Muscle of leg (tissue), 11 donors: ENCODE results near the gene PCDHB1. TPM values are rescaled to one million over a fixed set of nuclear protein-coding genes. Genes with fewer than 3 reads are reported as not detected.
A peak's percentile ranks its signal among the peaks of the same experiment; 100 is the strongest.
"Not testable (repeated sequence)": the region's sequence is repeated elsewhere in the genome, so short reads cannot be mapped to it uniquely, and the experiment has no call there.

Experiments used
- DNase-seq: peaks from one replicate; pipeline ENCODE4 v3.0.0; 2013
- H3K27ac ChIP-seq: one replicate; pipeline ENCODE4 v1.5.1; 2013; ENCODE audit warnings: mild to moderate bottlenecking, low read length, control low read depth
- H3K27me3 ChIP-seq: one replicate; pipeline ENCODE4 v1.6.1; 2013; ENCODE audit warnings: low read length; ENCODE audit not compliant: control insufficient read depth, insufficient read depth
- H3K36me3 ChIP-seq: one replicate; pipeline ENCODE4 v1.6.1; 2013; ENCODE audit warnings: low read length; ENCODE audit not compliant: control insufficient read depth, insufficient read depth
- H3K4me1 ChIP-seq: one replicate; pipeline ENCODE4 v1.6.1; 2013; ENCODE audit warnings: low read length; ENCODE audit not compliant: control insufficient read depth, insufficient read depth
- H3K4me3 ChIP-seq: one replicate; pipeline ENCODE4 v1.5.1; 2013; ENCODE audit warnings: low read length, control low read depth
- H3K9me3 ChIP-seq: replicated peaks from 2 replicates; pipeline ENCODE4 v1.6.1; 2013; ENCODE audit warnings: low read depth, low read length; ENCODE audit not compliant: control insufficient read depth
- WGBS: methylation state at CpG from one replicate; pipeline ENCODE4 v1.1.5; 2013; ENCODE audit warnings: missing lambda C conversion rate; ENCODE audit not compliant: insufficient coverage; 5-methylcytosine and 5-hydroxymethylcytosine counted together
- polyA plus RNA-seq, 8 donors: library from polyadenylated mRNA; unstranded; fragments of 120-200 nt; gene quantifications; one replicate each; pipeline versions ENCODE4 v1.2.1 to v1.2.3, GENCODE V29; 2013; ENCODE audit warnings: inconsistent platforms in 1 of 8, low replicate concordance in 1 of 8; ENCODE audit not compliant: insufficient read length in 8 of 8, insufficient read depth in 1 of 8
- total RNA-seq: library from RNA; stranded (reverse); fragments of 120-200 nt; gene quantifications from one replicate; pipeline ENCODE4 v1.2.4, GENCODE V29; 2013

The PCDHB1 gene
- total and polyA plus RNA-seq, 9 donors = 0.05 to 0.27 (median 0.11) TPM

- Histone ChIP-seq H3K9me3 (peaks cover 9% of the 10 kb centered on the region), H3K36me3 (no peaks in the 10 kb centered on the region)
These were observed 49.9 kb downstream of the PCDHB1 start for GRCh38 chr5:141101059-141101458.

GRCh38 chr5:141102070-141102469 lies 50.9 kb downstream of the PCDHB1 start:
- not testable (repeated sequence) for H3K27me3 ChIP-seq, H3K4me1 ChIP-seq, H3K36me3 ChIP-seq, DNase-seq, H3K9me3 ChIP-seq, H3K4me3 ChIP-seq, H3K27ac ChIP-seq
- WGBS = 35% methylated on average over 17 of the region's 39 CpGs

More at GRCh38 chr5:141101059-141101458, 49.9 kb downstream of the PCDHB1 start:
- 35% methylated on average over 20 of the region's 20 CpGs for WGBS
- Histone ChIP-seq H3K27me3 (peaks cover 5% of the 10 kb centered on the region), H3K27ac (no peak overlapping the region), H3K4me3 (peak overlapping the region; percentile 18), H3K4me1 (no peaks in the 10 kb centered on the region)
- peak; percentile 1 for DNase-seq

- 17% methylated on average over 10 of the region's 38 CpGs for WGBS
- H3K27ac ChIP-seq, H3K4me1 ChIP-seq, H3K9me3 ChIP-seq, H3K27me3 ChIP-seq, DNase-seq, H3K36me3 ChIP-seq, H3K4me3 ChIP-seq: not testable (repeated sequence)
These were observed 51.3 kb downstream of the PCDHB1 start for GRCh38 chr5:141102471-141102870.

GRCh38 chr5:141105350-141105749 lies 54.2 kb downstream of the PCDHB1 start:
- H3K4me1 ChIP-seq = no peaks in the 10 kb centered on the region
- DNase-seq = no peak
- peaks cover 16% of the 10 kb centered on the region for H3K9me3 ChIP-seq
- H3K36me3 ChIP-seq = no peaks in the 10 kb centered on the region
- peaks cover 5% of the 10 kb centered on the region for H3K27me3 ChIP-seq
- no CpG with 5 or more reads among the region's 2 CpGs for WGBS
- H3K4me3 ChIP-seq = no peak overlapping the region
- H3K27ac ChIP-seq = no peak overlapping the region

Other genes starting within 250 kb of the PCDHB1 start
- gene PCDHA4, start 244.3 kb upstream of the PCDHB1 start, total RNA-seq = 0.22 TPM
- under 1 TPM; 0.07 to 0.23 (median 0.12) TPM for gene PCDHA4, start 244.3 kb upstream of the PCDHB1 start, polyA plus RNA-seq
- gene PCDHA5, start 229.8 kb upstream of the PCDHB1 start, total RNA-seq = 0.04 TPM
- under 1 TPM in 5 of 8 donors, not detected in 3; 0.04 to 0.30 (median 0.11) TPM for gene PCDHA5, start 229.8 kb upstream of the PCDHB1 start, polyA plus RNA-seq
- gene PCDHA6, start 223.4 kb upstream of the PCDHB1 start, total RNA-seq = 0.09 TPM
- gene PCDHA6, start 223.4 kb upstream of the PCDHB1 start, polyA plus RNA-seq = under 1 TPM; 0.04 to 0.36 (median 0.13) TPM
- gene PCDHA7, start 217.1 kb upstream of the PCDHB1 start, total RNA-seq = 0.13 TPM
- gene PCDHA7, start 217.1 kb upstream of the PCDHB1 start, polyA plus RNA-seq = under 1 TPM; 0.04 to 0.26 (median 0.13) TPM
- gene PCDHA8, start 210.2 kb upstream of the PCDHB1 start, total RNA-seq = 0.09 TPM
- under 1 TPM in 4 of 8 donors, not detected in 4; 0.03 to 0.11 (median 0.06) TPM for gene PCDHA8, start 210.2 kb upstream of the PCDHB1 start, polyA plus RNA-seq
- 0.04 TPM for gene PCDHA9, start 203.0 kb upstream of the PCDHB1 start, total RNA-seq
- gene PCDHA9, start 203.0 kb upstream of the PCDHB1 start, polyA plus RNA-seq = under 1 TPM in 4 of 8 donors, not detected in 4; 0.03 to 0.05 (median 0.03) TPM
- gene PCDHA10, start 195.5 kb upstream of the PCDHB1 start, total RNA-seq = 0.09 TPM
- under 1 TPM; 0.04 to 0.12 (median 0.07) TPM for gene PCDHA10, start 195.5 kb upstream of the PCDHB1 start, polyA plus RNA-seq
- gene PCDHA11, start 182.4 kb upstream of the PCDHB1 start, total RNA-seq = 0.09 TPM
- gene PCDHA11, start 182.4 kb upstream of the PCDHB1 start, polyA plus RNA-seq = under 1 TPM in 5 of 8 donors, not detected in 3; 0.04 to 0.43 (median 0.09) TPM
- gene PCDHA12, start 176.1 kb upstream of the PCDHB1 start, total RNA-seq = 0.09 TPM
- gene PCDHA12, start 176.1 kb upstream of the PCDHB1 start, polyA plus RNA-seq = under 1 TPM in 6 of 8 donors, not detected in 2; 0.05 to 0.12 (median 0.07) TPM
- gene PCDHA13, start 169.2 kb upstream of the PCDHB1 start, total RNA-seq = 0.04 TPM
- under 1 TPM in 3 of 8 donors, not detected in 5; 0.03 to 0.14 (median 0.04) TPM for gene PCDHA13, start 169.2 kb upstream of the PCDHB1 start, polyA plus RNA-seq
- gene PCDHAC1, start 125.1 kb upstream of the PCDHB1 start, total RNA-seq = 0.27 TPM
- gene PCDHAC1, start 125.1 kb upstream of the PCDHB1 start, polyA plus RNA-seq = under 1 TPM; 0.06 to 0.31 (median 0.13) TPM
- gene PCDHAC2, start 84.9 kb upstream of the PCDHB1 start, total RNA-seq = 1.9 TPM
- gene PCDHAC2, start 84.9 kb upstream of the PCDHB1 start, polyA plus RNA-seq = 1 to 10 TPM in 6 of 8 donors, under 1 TPM in 2; 0.83 to 3.9 (median 2.0) TPM
- 3.2 TPM for gene PCDHB2, start 43.2 kb downstream of the PCDHB1 start, total RNA-seq
- gene PCDHB2, start 43.2 kb downstream of the PCDHB1 start, polyA plus RNA-seq = 1 to 10 TPM; 2.9 to 7.8 (median 3.9) TPM
- 1.8 TPM for gene PCDHB3, start 49.1 kb downstream of the PCDHB1 start, total RNA-seq
- 1 to 10 TPM; 1.4 to 4.4 (median 1.8) TPM for gene PCDHB3, start 49.1 kb downstream of the PCDHB1 start, polyA plus RNA-seq
- 1.8 TPM for gene PCDHB4, start 70.4 kb downstream of the PCDHB1 start, total RNA-seq
- gene PCDHB4, start 70.4 kb downstream of the PCDHB1 start, polyA plus RNA-seq = 1 to 10 TPM; 2.4 to 3.6 (median 2.7) TPM
- gene PCDHB5, start 83.8 kb downstream of the PCDHB1 start, total RNA-seq = 3.1 TPM
- 1 to 10 TPM; 2.7 to 4.6 (median 3.7) TPM for gene PCDHB5, start 83.8 kb downstream of the PCDHB1 start, polyA plus RNA-seq
- gene PCDHB6, start 98.7 kb downstream of the PCDHB1 start, total RNA-seq = 0.80 TPM
- gene PCDHB6, start 98.7 kb downstream of the PCDHB1 start, polyA plus RNA-seq = 1 to 10 TPM; 1.5 to 2.4 (median 1.9) TPM
- gene PCDHB7, start 121.3 kb downstream of the PCDHB1 start, total RNA-seq = 2.1 TPM
- gene PCDHB7, start 121.3 kb downstream of the PCDHB1 start, polyA plus RNA-seq = 1 to 10 TPM; 2.5 to 3.2 (median 2.8) TPM
- gene PCDHB8, start 126.4 kb downstream of the PCDHB1 start, total RNA-seq = 0.80 TPM
- gene PCDHB8, start 126.4 kb downstream of the PCDHB1 start, polyA plus RNA-seq = 1 to 10 TPM in 6 of 8 donors, under 1 TPM in 2; 0.74 to 2.8 (median 1.8) TPM
- 2.1 TPM for gene PCDHB16, start 131.0 kb downstream of the PCDHB1 start, total RNA-seq
- 1 to 10 TPM; 2.9 to 6.5 (median 4.7) TPM for gene PCDHB16, start 131.0 kb downstream of the PCDHB1 start, polyA plus RNA-seq
- gene PCDHB9, start 135.8 kb downstream of the PCDHB1 start, total RNA-seq = 1.3 TPM
- 1 to 10 TPM; 1.7 to 3.6 (median 2.7) TPM for gene PCDHB9, start 135.8 kb downstream of the PCDHB1 start, polyA plus RNA-seq
- gene PCDHB10, start 141.0 kb downstream of the PCDHB1 start, total RNA-seq = 2.1 TPM
- gene PCDHB10, start 141.0 kb downstream of the PCDHB1 start, polyA plus RNA-seq = 1 to 10 TPM; 4.1 to 5.1 (median 4.7) TPM
- gene PCDHB11, start 148.3 kb downstream of the PCDHB1 start, total RNA-seq = 4.3 TPM
- gene PCDHB11, start 148.3 kb downstream of the PCDHB1 start, polyA plus RNA-seq = 1 to 10 TPM; 1.9 to 4.1 (median 2.5) TPM
- 2.4 TPM for gene PCDHB12, start 157.3 kb downstream of the PCDHB1 start, total RNA-seq
- gene PCDHB12, start 157.3 kb downstream of the PCDHB1 start, polyA plus RNA-seq = 1 to 10 TPM; 2.1 to 3.5 (median 2.6) TPM
- 1.9 TPM for gene PCDHB13, start 162.5 kb downstream of the PCDHB1 start, total RNA-seq
- 1 to 10 TPM; 1.6 to 4.5 (median 2.8) TPM for gene PCDHB13, start 162.5 kb downstream of the PCDHB1 start, polyA plus RNA-seq
- gene PCDHB14, start 172.0 kb downstream of the PCDHB1 start, total RNA-seq = 4.8 TPM
- gene PCDHB14, start 172.0 kb downstream of the PCDHB1 start, polyA plus RNA-seq = 1 to 10 TPM; 5.6 to 9.0 (median 6.7) TPM
- gene PCDHB15, start 194.0 kb downstream of the PCDHB1 start, total RNA-seq = 4.3 TPM
- 1 to 10 TPM; 5.3 to 8.6 (median 7.1) TPM for gene PCDHB15, start 194.0 kb downstream of the PCDHB1 start, polyA plus RNA-seq